GM12878 (cell line): ENCODE results near the gene SHROOM2. TPM values are rescaled to one million over a fixed set of nuclear protein-coding genes. Genes with fewer than 3 reads are reported as not detected.

Source experiments
- BCLAF1 ChIP-seq: fragments of 450-650 bp; IDR thresholded peaks from 2 replicates; pipeline ENCODE4 v1.6.1; 2017; ENCODE audit warnings: antibody characterized with exemption, mild to moderate bottlenecking, moderate library complexity
- CBX5 ChIP-seq: sonication (generic); IDR thresholded peaks from 2 replicates; pipeline ENCODE4 v1.6.1; 2016; ENCODE audit warnings: low read depth, moderate library complexity, mild to moderate bottlenecking, inconsistent platforms
- HDAC2 ChIP-seq: fragments of 200-600 bp; sonication (generic); IDR thresholded peaks from 2 replicates; pipeline ENCODE4 v1.6.1; 2017
- IRF3 ChIP-seq: fragments of 450-650 bp; IDR thresholded peaks from 2 replicates; pipeline ENCODE4 v1.6.1; 2014; ENCODE audit warnings: mild to moderate bottlenecking
- JUNB ChIP-seq: IDR thresholded peaks from 2 replicates; pipeline ENCODE4 v1.6.1; 2016; ENCODE audit warnings: antibody characterized with exemption, mild to moderate bottlenecking
- KLF5 ChIP-seq: fragments of 450-650 bp; IDR thresholded peaks from 2 replicates; pipeline ENCODE4 v1.6.1; 2014; ENCODE audit warnings: mild to moderate bottlenecking; ENCODE audit not compliant: partially characterized antibody
- MYB ChIP-seq: fragments of 150-350 bp; IDR thresholded peaks from 2 replicates; pipeline ENCODE4 v1.6.1; 2014; ENCODE audit warnings: mild to moderate bottlenecking, low read depth, low read length, borderline replicate concordance
- NRF1 ChIP-seq: conservative IDR thresholded peaks from 2 replicates; pipeline ENCODE4 v1.6.1; 2011; ENCODE audit warnings: mild to moderate bottlenecking, low read depth, low read length, improper control_type of control experiment
- SREBF1 ChIP-seq: IDR thresholded peaks from 2 replicates; pipeline ENCODE4 v1.6.1; 2012; ENCODE audit warnings: mild to moderate bottlenecking, low read length
- STAT1 ChIP-seq: fragments of 450-650 bp; conservative IDR thresholded peaks from 2 replicates; pipeline ENCODE4 v1.6.1; 2014; ENCODE audit warnings: antibody characterized with exemption, mild to moderate bottlenecking
- polyA plus RNA-seq, 11 experiments: library from polyadenylated mRNA; depleted of rRNA in 4 of 11; unstranded in 6 of 11; stranded (reverse) in 5 of 11; fragments of >200 nt; fragmentation: Nextera tagmentation in 4 of 11; fragmentation: Illumina TruSeq in 1 of 11; extraction: Ambion mirVana in 4 of 11; extraction: Trizol in 1 of 11; gene quantifications; 1 replicate in 1 of 11; 2 replicates in 10 of 11; pipeline versions ENCODE4 v1.2.1 to v1.2.3, GENCODE V29; 2011 to 2016; ENCODE audit warnings: inconsistent platforms in 2 of 11, missing spikeins in 2 of 11, low read depth in 1 of 11
- total RNA-seq, 4 experiments: library from RNA; depleted of rRNA in 3 of 4; stranded (reverse); fragments of >200 nt in 3 of 4; fragmentation: Illumina TruSeq in 1 of 4; extraction: Trizol in 1 of 4; gene quantifications; 2 replicates each; pipeline versions ENCODE4 v1.2.1 to v1.2.3, GENCODE V29; 2013 to 2021

SHROOM2 gene
- total and polyA plus RNA-seq, 10 of the 15 experiments (the other 5 are each of a cell fraction or from before 2014, with no cell fraction given): under 0.01 to 0.15 (median 0.09) TPM; not detected in 2

GRCh38 chrX:9927698-9928482 lies 141.7 kb downstream of the SHROOM2 start (continued):
- TF ChIP-seq BCLAF1 (no peak), CBX5 (no peak), NRF1 (no peak), MYB (no peak), HDAC2 (no peak), STAT1 (no peak), KLF5 (no peak), SREBF1 (no peak), JUNB (no peak), IRF3 (no peak)
